ENCODE results near the gene MTPN.

The MTPN gene

GRCh38 chr7:135925210-135925609 lies 51.9 kb downstream of the MTPN start:
- H3K36me3 ChIP-seq (ENCODE audit: control insufficient read depth, insufficient read depth, low read length), result peaks cover 3% of the 10 kb centered on the region; the same call in 1 of the 2 replicates

GRCh38 chr7:135924302-135924701 lies 52.9 kb downstream of the MTPN start:
- Histone ChIP-seq H3K27me3 (ENCODE audit: control insufficient read depth, insufficient read depth, low read length) (no peaks in the 10 kb centered on the region), H3K4me1 (ENCODE audit: control insufficient read depth, insufficient read depth, low read length) (no peaks in the 10 kb centered on the region), H3K4me3 (ENCODE audit: low read length) (no peak overlapping the region), H3K27ac (ENCODE audit: low read length) (no peak overlapping the region), H3K9me3 (ENCODE audit: control insufficient read depth, insufficient read depth, low read length) (no peaks in the 10 kb centered on the region), H3K36me3 (ENCODE audit: control insufficient read depth, insufficient read depth, low read length) (peaks cover 3% of the 10 kb centered on the region; the same call in 1 of the 2 replicates)
- WGBS (ENCODE audit: insufficient coverage, insufficient read length), result no CpG with 5 or more reads among the region's 3 CpGs
- DNase-seq (ENCODE audit: low read depth, low spot score), result no peak

More at GRCh38 chr7:135925210-135925609, 51.9 kb downstream of the MTPN start:
- H3K27ac ChIP-seq (ENCODE audit: low read length), result no peak overlapping the region
- H3K4me1 ChIP-seq (ENCODE audit: control insufficient read depth, insufficient read depth, low read length), result no peaks in the 10 kb centered on the region
- H3K9me3 ChIP-seq (ENCODE audit: control insufficient read depth, insufficient read depth, low read length), result no peaks in the 10 kb centered on the region
- no CpG with 5 or more reads among the region's 3 CpGs for WGBS (ENCODE audit: insufficient coverage, insufficient read length)
- H3K27me3 ChIP-seq (ENCODE audit: control insufficient read depth, insufficient read depth, low read length), result no peaks in the 10 kb centered on the region
- no peak overlapping the region for H3K4me3 ChIP-seq (ENCODE audit: low read length)
- no peak for DNase-seq (ENCODE audit: low read depth, low spot score)

- Histone ChIP-seq H3K4me1 (ENCODE audit: control insufficient read depth, insufficient read depth, low read length) (no peaks in the 10 kb centered on the region; the same call in 1 of the 2 replicates), H3K27ac (ENCODE audit: low read length) (no peak overlapping the region), H3K4me3 (ENCODE audit: low read length) (no peak overlapping the region), H3K27me3 (ENCODE audit: control insufficient read depth, insufficient read depth, low read length) (no peaks in the 10 kb centered on the region), H3K9me3 (ENCODE audit: control insufficient read depth, insufficient read depth, low read length) (no peaks in the 10 kb centered on the region), H3K36me3 (ENCODE audit: control insufficient read depth, insufficient read depth, low read length) (peaks cover 3% of the 10 kb centered on the region; the same call in 1 of the 2 replicates)
- no CpG with 5 or more reads among the region's 3 CpGs for WGBS (ENCODE audit: insufficient coverage, insufficient read length)
- DNase-seq (ENCODE audit: low read depth, low spot score), result no peak
Measured at GRCh38 chr7:135922263-135922662, 54.9 kb downstream of the MTPN start.

- Histone ChIP-seq H3K4me3 (ENCODE audit: low read length) (no peak overlapping the region), H3K9me3 (ENCODE audit: control insufficient read depth, insufficient read depth, low read length) (no peaks in the 10 kb centered on the region), H3K36me3 (ENCODE audit: control insufficient read depth, insufficient read depth, low read length) (peaks cover 3% of the 10 kb centered on the region; the same call in 1 of the 2 replicates), H3K4me1 (ENCODE audit: control insufficient read depth, insufficient read depth, low read length) (no peaks in the 10 kb centered on the region; the same call in 1 of the 2 replicates), H3K27me3 (ENCODE audit: control insufficient read depth, insufficient read depth, low read length) (no peaks in the 10 kb centered on the region), H3K27ac (ENCODE audit: low read length) (no peak overlapping the region)
- no CpG with 5 or more reads among the region's 7 CpGs for WGBS (ENCODE audit: insufficient coverage, insufficient read length)
- DNase-seq (ENCODE audit: low read depth, low spot score), result no peak
Measured at GRCh38 chr7:135920478-135920877, 56.7 kb downstream of the MTPN start.

- H3K9me3 ChIP-seq (ENCODE audit: control insufficient read depth, insufficient read depth, low read length), result no peaks in the 10 kb centered on the region
- no peak overlapping the region for H3K4me3 ChIP-seq (ENCODE audit: low read length)
- H3K27me3 ChIP-seq (ENCODE audit: control insufficient read depth, insufficient read depth, low read length), result no peaks in the 10 kb centered on the region
- peaks cover 3% of the 10 kb centered on the region; the same call in 1 of the 2 replicates for H3K36me3 ChIP-seq (ENCODE audit: control insufficient read depth, insufficient read depth, low read length)
- DNase-seq (ENCODE audit: low read depth, low spot score), result no peak
- WGBS (ENCODE audit: insufficient coverage, insufficient read length), result no CpG with 5 or more reads among the region's 10 CpGs
- H3K4me1 ChIP-seq (ENCODE audit: control insufficient read depth, insufficient read depth, low read length), result no peaks in the 10 kb centered on the region; the same call in 1 of the 2 replicates
- H3K27ac ChIP-seq (ENCODE audit: low read length), result no peak overlapping the region
Measured at GRCh38 chr7:135919071-135919841, 57.9 kb downstream of the MTPN start.

- no peak for DNase-seq (ENCODE audit: low read depth, low spot score)
- no peak overlapping the region for H3K27ac ChIP-seq (ENCODE audit: low read length)
- H3K4me1 ChIP-seq (ENCODE audit: control insufficient read depth, insufficient read depth, low read length), result no peaks in the 10 kb centered on the region; the same call in 1 of the 2 replicates
- H3K9me3 ChIP-seq (ENCODE audit: control insufficient read depth, insufficient read depth, low read length), result no peaks in the 10 kb centered on the region
- no CpG with 5 or more reads among the region's 5 CpGs for WGBS (ENCODE audit: insufficient coverage, insufficient read length)
- H3K36me3 ChIP-seq (ENCODE audit: control insufficient read depth, insufficient read depth, low read length), result peaks cover 3% of the 10 kb centered on the region; the same call in 1 of the 2 replicates
- no peak overlapping the region for H3K4me3 ChIP-seq (ENCODE audit: low read length)
- H3K27me3 ChIP-seq (ENCODE audit: control insufficient read depth, insufficient read depth, low read length), result no peaks in the 10 kb centered on the region
Measured at GRCh38 chr7:135918134-135918533, 59.0 kb downstream of the MTPN start.

- DNase-seq (ENCODE audit: low read depth, low spot score), result no peak
- no peaks in the 10 kb centered on the region for H3K9me3 ChIP-seq (ENCODE audit: control insufficient read depth, insufficient read depth, low read length)
- H3K4me1 ChIP-seq (ENCODE audit: control insufficient read depth, insufficient read depth, low read length), result no peaks in the 10 kb centered on the region; the same call in 1 of the 2 replicates
- no peaks in the 10 kb centered on the region for H3K27me3 ChIP-seq (ENCODE audit: control insufficient read depth, insufficient read depth, low read length)
- H3K27ac ChIP-seq (ENCODE audit: low read length), result no peak overlapping the region
- peaks cover 3% of the 10 kb centered on the region; the same call in 1 of the 2 replicates for H3K36me3 ChIP-seq (ENCODE audit: control insufficient read depth, insufficient read depth, low read length)
- no peak overlapping the region for H3K4me3 ChIP-seq (ENCODE audit: low read length)
- no CpG with 5 or more reads among the region's 7 CpGs for WGBS (ENCODE audit: insufficient coverage, insufficient read length)
Measured at GRCh38 chr7:135917721-135918120, 59.4 kb downstream of the MTPN start.

- DNase-seq (ENCODE audit: low read depth, low spot score), result no peak
- H3K4me3 ChIP-seq (ENCODE audit: low read length), result no peak overlapping the region
- no peaks in the 10 kb centered on the region for H3K27me3 ChIP-seq (ENCODE audit: control insufficient read depth, insufficient read depth, low read length)
- H3K9me3 ChIP-seq (ENCODE audit: control insufficient read depth, insufficient read depth, low read length), result no peaks in the 10 kb centered on the region
- no peaks in the 10 kb centered on the region for H3K36me3 ChIP-seq (ENCODE audit: control insufficient read depth, insufficient read depth, low read length)
- no peak overlapping the region for H3K27ac ChIP-seq (ENCODE audit: low read length)
- H3K4me1 ChIP-seq (ENCODE audit: control insufficient read depth, insufficient read depth, low read length), result no peaks in the 10 kb centered on the region; the same call in 1 of the 2 replicates
Measured at GRCh38 chr7:135914346-135914745, 62.8 kb downstream of the MTPN start.

- Histone ChIP-seq H3K4me3 (ENCODE audit: low read length) (no peak overlapping the region), H3K4me1 (ENCODE audit: control insufficient read depth, insufficient read depth, low read length) (no peaks in the 10 kb centered on the region; the same call in 1 of the 2 replicates), H3K36me3 (ENCODE audit: control insufficient read depth, insufficient read depth, low read length) (no peaks in the 10 kb centered on the region), H3K9me3 (ENCODE audit: control insufficient read depth, insufficient read depth, low read length) (no peaks in the 10 kb centered on the region), H3K27me3 (ENCODE audit: control insufficient read depth, insufficient read depth, low read length) (no peaks in the 10 kb centered on the region), H3K27ac (ENCODE audit: low read length) (no peak overlapping the region)
- WGBS (ENCODE audit: insufficient coverage, insufficient read length), result no CpG with 5 or more reads among the region's 2 CpGs
- no peak for DNase-seq (ENCODE audit: low read depth, low spot score)
Measured at GRCh38 chr7:135913404-135913803, 63.8 kb downstream of the MTPN start.

- no peak overlapping the region for H3K4me3 ChIP-seq (ENCODE audit: low read length)
- no peaks in the 10 kb centered on the region for H3K27me3 ChIP-seq (ENCODE audit: control insufficient read depth, insufficient read depth, low read length)
- H3K4me1 ChIP-seq (ENCODE audit: control insufficient read depth, insufficient read depth, low read length), result no peaks in the 10 kb centered on the region
- no peaks in the 10 kb centered on the region for H3K36me3 ChIP-seq (ENCODE audit: control insufficient read depth, insufficient read depth, low read length)
- no CpG with 5 or more reads among the region's 3 CpGs for WGBS (ENCODE audit: insufficient coverage, insufficient read length)
- no peak overlapping the region for H3K27ac ChIP-seq (ENCODE audit: low read length)
- H3K9me3 ChIP-seq (ENCODE audit: control insufficient read depth, insufficient read depth, low read length), result no peaks in the 10 kb centered on the region
- no peak for DNase-seq (ENCODE audit: low read depth, low spot score)
Measured at GRCh38 chr7:135911099-135911498, 66.1 kb downstream of the MTPN start.
